Measurements from ENCODE around the gene TMEM19. TPM values are rescaled to one million over a fixed set of nuclear protein-coding genes. Genes with fewer than 3 reads are reported as not detected.

TMEM19 gene
- total and polyA plus RNA-seq, 12 donors: 6.4 to 32.2 (median 24.0) TPM

DNA sequence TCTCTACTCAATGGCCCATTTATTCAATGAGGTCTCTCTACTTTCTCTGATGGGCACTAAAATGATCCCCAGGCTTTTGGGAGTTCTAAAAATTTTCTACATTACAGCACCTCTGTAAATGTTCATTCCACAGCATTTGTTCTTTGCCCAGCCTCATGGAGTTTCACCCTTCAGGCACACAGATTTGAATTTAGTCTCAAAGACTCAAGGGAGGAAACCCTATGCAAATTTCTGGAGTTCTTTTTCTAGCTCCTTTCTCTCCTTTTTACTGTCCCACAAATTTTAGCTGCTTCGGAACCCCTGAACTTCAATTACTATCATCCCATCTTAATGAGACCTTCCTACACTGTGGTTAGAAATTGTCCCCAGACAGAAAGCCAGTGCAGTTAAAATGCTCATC is 51.3 kb downstream of the TMEM19 start:
- Histone ChIP-seq H3K9me3 (no peaks in the 10 kb centered on the region), H3K27me3 (peaks cover 0 to 4% (median 0%) of the 10 kb centered on the region in 7 donors), H3K4me3 (no peak overlapping the region), H3K4me1 (no peaks in the 10 kb centered on the region), H3K27ac (no peak overlapping the region), H3K36me3 (no peaks in the 10 kb centered on the region)
- WGBS, 2 donors: 93 to 100% methylated on average over 1 of the region's 1 CpG
- intact Hi-C loops (cut with DNase I): no loop called here
- ATAC-seq (no peak), DNase-seq (no peak)
- TF ChIP-seq, protein P1, sequence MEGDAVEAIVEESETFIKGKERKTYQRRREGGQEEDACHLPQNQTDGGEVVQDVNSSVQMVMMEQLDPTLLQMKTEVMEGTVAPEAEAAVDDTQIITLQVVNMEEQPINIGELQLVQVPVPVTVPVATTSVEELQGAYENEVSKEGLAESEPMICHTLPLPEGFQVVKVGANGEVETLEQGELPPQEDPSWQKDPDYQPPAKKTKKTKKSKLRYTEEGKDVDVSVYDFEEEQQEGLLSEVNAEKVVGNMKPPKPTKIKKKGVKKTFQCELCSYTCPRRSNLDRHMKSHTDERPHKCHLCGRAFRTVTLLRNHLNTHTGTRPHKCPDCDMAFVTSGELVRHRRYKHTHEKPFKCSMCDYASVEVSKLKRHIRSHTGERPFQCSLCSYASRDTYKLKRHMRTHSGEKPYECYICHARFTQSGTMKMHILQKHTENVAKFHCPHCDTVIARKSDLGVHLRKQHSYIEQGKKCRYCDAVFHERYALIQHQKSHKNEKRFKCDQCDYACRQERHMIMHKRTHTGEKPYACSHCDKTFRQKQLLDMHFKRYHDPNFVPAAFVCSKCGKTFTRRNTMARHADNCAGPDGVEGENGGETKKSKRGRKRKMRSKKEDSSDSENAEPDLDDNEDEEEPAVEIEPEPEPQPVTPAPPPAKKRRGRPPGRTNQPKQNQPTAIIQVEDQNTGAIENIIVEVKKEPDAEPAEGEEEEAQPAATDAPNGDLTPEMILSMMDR (IDR thresholded peaks at IDR 0.05): no peak

DNA sequence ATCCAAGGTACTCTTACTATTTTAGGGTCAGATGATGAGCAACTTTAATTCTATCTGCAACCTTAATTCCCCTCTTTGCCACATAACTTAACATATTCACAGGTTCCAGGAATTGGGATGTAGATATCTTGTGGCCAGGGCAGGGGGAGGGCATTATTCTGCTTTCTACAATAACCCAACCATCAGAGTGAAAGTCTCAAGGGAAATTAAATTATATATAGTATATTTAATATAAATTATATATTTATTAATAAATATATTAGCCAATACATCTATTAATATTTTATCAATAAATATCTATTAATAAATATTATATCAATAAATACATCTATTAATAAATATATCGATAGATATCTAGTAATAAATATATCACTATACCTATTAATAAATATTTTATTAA is 57.1 kb downstream of the TMEM19 start:
- ATAC-seq: no peak
- peaks cover 0 to 4% (median 0%) of the 10 kb centered on the region in 7 donors for H3K27me3 ChIP-seq
- intact Hi-C loops (cut with DNase I): loop anchor here in 2 of 10 donors (10.0 kb wide), 2 partner anchors 98 to 328 kb away; no protein-coding TSS in a partner anchor

DNA sequence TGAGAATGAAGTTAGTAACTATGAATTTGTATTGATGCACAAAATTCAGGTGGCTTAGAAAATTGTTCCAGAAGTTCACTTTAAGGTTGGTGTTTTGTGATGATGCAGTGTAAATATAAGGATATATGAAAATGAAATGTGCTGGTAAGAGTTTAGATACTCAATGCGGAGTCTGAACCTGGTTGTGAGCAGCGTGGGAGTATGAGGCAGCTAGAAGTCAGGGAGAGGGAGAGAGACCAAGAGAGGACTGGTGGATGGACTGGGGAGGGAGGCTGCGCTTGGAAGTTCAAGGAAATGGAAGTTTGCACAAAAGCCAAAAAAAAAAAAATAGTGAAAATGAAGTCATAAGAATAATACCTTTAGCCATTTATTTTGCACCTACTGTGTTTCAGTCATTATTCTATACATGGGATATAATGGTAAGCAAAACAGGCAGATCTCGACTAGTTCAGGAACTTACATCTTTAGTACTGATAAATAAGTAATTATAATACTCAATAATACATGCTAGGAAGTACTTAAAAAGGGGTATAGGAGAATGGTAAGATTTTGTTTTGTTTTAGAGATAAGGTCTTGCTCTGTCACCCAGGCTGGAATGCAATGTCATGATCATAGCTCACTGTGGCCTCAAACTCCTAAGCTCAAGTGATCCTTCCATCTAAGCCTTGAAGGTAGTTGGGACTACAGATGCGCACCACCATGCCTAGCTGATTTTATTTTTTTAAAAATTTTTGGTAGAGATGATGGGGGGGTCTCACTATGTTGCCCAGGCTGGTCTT is 58.8 kb downstream of the TMEM19 start:
- whole genome bisulfite sequencing, 2 donors: 86 to 88% methylated on average over 5 of the region's 5 CpGs
- H3K36me3 ChIP-seq: no peaks in the 10 kb centered on the region
- TF ChIP-seq, protein P1 (IDR thresholded peaks at IDR 0.05): no peak
- DNase-seq (no peak), ATAC-seq (no peak)
- no peak overlapping the region for H3K27ac ChIP-seq
- intact Hi-C loops (cut with DNase I): loop anchor here in 8 of 10 donors (5.0 to 10.0 kb wide), 7 partner anchors 57 to 330 kb away; partner anchors contain the start of genes TMEM19 (in 2 of the 8), THAP2 (in 1 of the 8) and ZFC3H1 (in 1 of the 8)
- H3K4me1 ChIP-seq: peaks cover 0 to 3% (median 0%) of the 10 kb centered on the region in 9 donors
- peaks cover 0 to 3% (median 0%) of the 10 kb centered on the region in 7 donors for H3K27me3 ChIP-seq
- no peaks in the 10 kb centered on the region for H3K9me3 ChIP-seq
- H3K4me3 ChIP-seq: no peak overlapping the region

More for the DNA sequence above, 57.1 kb downstream of the TMEM19 start:
- Histone ChIP-seq H3K36me3 (no peaks in the 10 kb centered on the region), H3K4me1 (peaks cover 0 to 3% (median 0%) of the 10 kb centered on the region in 9 donors), H3K4me3 (no peak overlapping the region), H3K9me3 (no peaks in the 10 kb centered on the region), H3K27ac (no peak overlapping the region)
- TF ChIP-seq, protein P1 (IDR thresholded peaks at IDR 0.05): no peak
- 26 to 92% methylated on average over 1 of the region's 1 CpG for WGBS, 2 donors
- no peak for DNase-seq

DNA sequence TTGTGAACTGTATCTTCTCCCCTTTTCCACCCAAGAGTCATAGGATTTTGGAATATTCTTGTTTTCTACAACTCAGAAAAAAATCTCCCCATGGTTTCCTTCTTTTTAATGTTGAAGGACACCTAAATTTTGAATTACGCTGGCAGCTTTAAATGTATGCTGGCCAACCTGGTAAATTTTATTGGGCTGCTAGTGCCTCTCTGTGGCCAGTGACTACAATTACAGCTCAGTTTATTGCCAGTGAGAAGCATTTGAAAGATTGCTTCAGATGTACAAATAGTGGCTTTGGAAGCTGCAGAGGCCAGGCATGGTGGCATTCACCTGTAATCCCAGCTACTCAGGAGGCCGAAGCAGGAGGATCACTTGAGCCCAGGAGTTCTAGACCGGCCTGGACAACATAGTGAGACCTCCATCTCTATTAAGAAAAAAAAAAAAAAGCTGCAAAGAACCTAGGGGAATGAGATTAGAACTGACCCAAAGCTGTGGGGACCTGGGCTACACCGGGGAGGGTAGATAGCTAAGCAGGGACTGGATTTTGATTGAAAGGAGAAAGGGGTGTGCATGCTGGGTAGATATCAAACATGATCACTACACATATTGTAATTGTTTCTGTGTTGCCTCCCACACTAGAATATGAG is 61.2 kb downstream of the TMEM19 start:
- intact Hi-C loops (cut with DNase I): loop anchor here (2.0 to 10.0 kb wide), 9 partner anchors 60 to 332 kb away; partner anchors contain the start of genes TMEM19 (in 2 of the 10), THAP2 (in 1 of the 10) and ZFC3H1 (in 1 of the 10)
- WGBS, 2 donors: 22 to 29% methylated on average over 4 of the region's 4 CpGs

More for the DNA sequence above, 61.2 kb downstream of the TMEM19 start:
- ATAC-seq (peak; percentile 72 to 88 (median 78)), DNase-seq (peak in 1 of 2 donors; percentile 28)
- H3K4me1 ChIP-seq: peaks cover 0 to 3% (median 0%) of the 10 kb centered on the region in 9 donors
- TF ChIP-seq, protein P1 (IDR thresholded peaks at IDR 0.05): peak; percentile 54 to 83 (median 74)
- no peak overlapping the region for H3K27ac ChIP-seq
- no peak overlapping the region for H3K4me3 ChIP-seq
- H3K9me3 ChIP-seq: no peaks in the 10 kb centered on the region
- H3K27me3 ChIP-seq: peaks cover 0 to 14% (median 0%) of the 10 kb centered on the region in 7 donors
- no peaks in the 10 kb centered on the region for H3K36me3 ChIP-seq
